ENCODE measurements around the gene C5AR2.

- TF ChIP-seq, protein P1, sequence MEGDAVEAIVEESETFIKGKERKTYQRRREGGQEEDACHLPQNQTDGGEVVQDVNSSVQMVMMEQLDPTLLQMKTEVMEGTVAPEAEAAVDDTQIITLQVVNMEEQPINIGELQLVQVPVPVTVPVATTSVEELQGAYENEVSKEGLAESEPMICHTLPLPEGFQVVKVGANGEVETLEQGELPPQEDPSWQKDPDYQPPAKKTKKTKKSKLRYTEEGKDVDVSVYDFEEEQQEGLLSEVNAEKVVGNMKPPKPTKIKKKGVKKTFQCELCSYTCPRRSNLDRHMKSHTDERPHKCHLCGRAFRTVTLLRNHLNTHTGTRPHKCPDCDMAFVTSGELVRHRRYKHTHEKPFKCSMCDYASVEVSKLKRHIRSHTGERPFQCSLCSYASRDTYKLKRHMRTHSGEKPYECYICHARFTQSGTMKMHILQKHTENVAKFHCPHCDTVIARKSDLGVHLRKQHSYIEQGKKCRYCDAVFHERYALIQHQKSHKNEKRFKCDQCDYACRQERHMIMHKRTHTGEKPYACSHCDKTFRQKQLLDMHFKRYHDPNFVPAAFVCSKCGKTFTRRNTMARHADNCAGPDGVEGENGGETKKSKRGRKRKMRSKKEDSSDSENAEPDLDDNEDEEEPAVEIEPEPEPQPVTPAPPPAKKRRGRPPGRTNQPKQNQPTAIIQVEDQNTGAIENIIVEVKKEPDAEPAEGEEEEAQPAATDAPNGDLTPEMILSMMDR (conservative IDR thresholded peaks at IDR 0.05; ENCODE audit: low read depth in 2 of 2): no peak
- no peak for TF ChIP-seq EZH2 (IDR thresholded peaks at IDR 0.05; ENCODE audit: low read depth, unreplicated experiment)
- no peak for TF ChIP-seq JUNB (IDR thresholded peaks at IDR 0.05; ENCODE audit: unreplicated experiment)
- no peak for TF ChIP-seq POLR2AphosphoS5 (IDR thresholded peaks at IDR 0.05; ENCODE audit: low read depth)
- TF ChIP-seq REST (IDR thresholded peaks at IDR 0.05; ENCODE audit: unreplicated experiment): no peak
- no peak for TF ChIP-seq CREB1 (CRISPR knock-in tag; IDR thresholded peaks at IDR 0.05; ENCODE audit: low read depth)
- TF ChIP-seq ZNF114 (CRISPR knock-in tag; IDR thresholded peaks at IDR 0.05): no peak
Measured at GRCh38 chr19:47312366-47313006, 19.5 kb upstream of the C5AR2 start.

Data from GM23338 (cell line).